ENCODE data around the gene ZNF184.

ZNF184 gene

GRCh38 chr6:27468334-27468733 is 4.6 kb downstream of the ZNF184 start:
- no peak overlapping the region for H3K27ac ChIP-seq
- H3K36me3 ChIP-seq = peaks cover 52% of the 10 kb centered on the region
- H3K27me3 ChIP-seq (ENCODE audit: insufficient read depth, low read depth, severe bottlenecking) = no peaks in the 10 kb centered on the region
- DNase-seq = no peak
- no peaks in the 10 kb centered on the region for H3K9me3 ChIP-seq (ENCODE audit: severe bottlenecking)
- no peak for TF ChIP-seq CTCF (IDR thresholded peaks at IDR 0.05; ENCODE audit: low read depth, low read length)
- no peak overlapping the region for H3K4me3 ChIP-seq (ENCODE audit: low read depth, low read length)

DNA sequence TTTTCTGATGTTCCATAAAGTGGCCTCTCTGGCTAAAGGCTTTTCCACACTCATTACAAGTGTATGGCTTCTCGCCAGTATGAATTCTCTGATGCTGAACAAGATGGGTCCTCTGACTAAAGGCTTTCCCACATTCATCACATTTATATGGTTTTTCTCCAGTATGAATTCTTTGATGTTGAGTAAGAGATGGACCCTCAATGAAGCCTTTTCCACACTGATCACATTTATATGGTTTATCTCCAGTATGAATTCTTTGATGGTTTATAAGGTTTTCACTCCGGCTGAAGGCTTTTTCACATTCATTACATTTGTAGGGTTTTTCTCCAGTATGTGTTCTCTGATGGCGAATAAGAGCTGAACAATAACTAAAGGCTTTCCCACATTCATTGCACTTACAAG is 20.4 kb downstream of the ZNF184 start:
- H3K4me3 ChIP-seq (ENCODE audit: low read depth, low read length) = no peak overlapping the region
- H3K9me3 ChIP-seq (ENCODE audit: severe bottlenecking) = peaks cover 60% of the 10 kb centered on the region
- no peak for DNase-seq
- H3K36me3 ChIP-seq = peaks cover 82% of the 10 kb centered on the region
- H3K27me3 ChIP-seq (ENCODE audit: insufficient read depth, low read depth, severe bottlenecking) = no peaks in the 10 kb centered on the region
- no peak for TF ChIP-seq CTCF (IDR thresholded peaks at IDR 0.05; ENCODE audit: low read depth, low read length)
- H3K27ac ChIP-seq = no peak overlapping the region

GRCh38 chr6:27451660-27452390 is 21.1 kb downstream of the ZNF184 start:
- Histone ChIP-seq H3K36me3 (peaks cover 75% of the 10 kb centered on the region), H3K27ac (no peak overlapping the region), H3K9me3 (ENCODE audit: severe bottlenecking) (peaks cover 60% of the 10 kb centered on the region), H3K27me3 (ENCODE audit: insufficient read depth, low read depth, severe bottlenecking) (no peaks in the 10 kb centered on the region), H3K4me3 (ENCODE audit: low read depth, low read length) (no peak overlapping the region)
- no peak for DNase-seq
- TF ChIP-seq CTCF (IDR thresholded peaks at IDR 0.05; ENCODE audit: low read depth, low read length) = no peak

DNA sequence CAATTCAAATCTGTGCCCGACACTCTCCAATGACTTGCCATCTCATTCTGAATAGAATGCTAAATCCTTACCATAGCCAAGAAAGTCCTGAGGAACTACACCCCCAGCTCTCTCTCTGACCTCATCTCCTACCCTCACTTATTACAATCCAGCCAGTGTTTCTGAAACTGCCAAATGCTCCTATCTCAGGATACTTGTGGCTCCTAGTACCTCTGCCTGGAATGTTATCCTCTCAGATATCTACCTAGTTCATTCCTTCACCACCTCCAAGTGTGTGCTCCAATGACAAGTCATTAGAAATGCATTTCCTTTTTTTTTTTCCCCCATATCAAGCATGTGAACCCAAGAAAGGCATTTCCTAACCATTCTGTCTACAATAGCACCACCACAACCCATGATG is 24.4 kb downstream of the ZNF184 start:
- Histone ChIP-seq H3K27ac (no peak overlapping the region), H3K27me3 (ENCODE audit: insufficient read depth, low read depth, severe bottlenecking) (no peaks in the 10 kb centered on the region), H3K4me3 (ENCODE audit: low read depth, low read length) (no peak overlapping the region), H3K36me3 (peaks cover 42% of the 10 kb centered on the region), H3K9me3 (ENCODE audit: severe bottlenecking) (peaks cover 36% of the 10 kb centered on the region)
- TF ChIP-seq CTCF (IDR thresholded peaks at IDR 0.05; ENCODE audit: low read depth, low read length) = no peak
- DNase-seq = no peak

DNA sequence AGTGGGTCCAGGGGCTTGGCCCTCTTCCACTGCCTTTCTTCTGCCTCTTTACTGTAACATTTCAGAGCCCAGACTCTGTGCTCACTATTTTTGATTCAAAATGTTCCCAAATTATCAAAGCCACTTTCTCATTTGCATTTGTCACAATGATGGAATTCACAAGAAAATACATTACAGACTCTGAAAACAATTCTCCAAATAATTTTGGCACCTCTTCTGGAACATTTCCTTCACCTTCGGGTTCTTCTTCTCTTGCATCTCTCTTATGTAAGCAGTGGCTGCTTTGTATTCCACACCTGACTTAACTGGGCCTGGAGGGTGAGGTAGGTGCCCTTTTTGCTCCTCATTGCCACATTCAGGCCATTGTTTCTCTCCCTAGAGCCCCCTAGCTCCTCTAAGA is 30.0 kb downstream of the ZNF184 start:
- DNase-seq = no peak
- H3K4me3 ChIP-seq (ENCODE audit: low read depth, low read length) = no peak overlapping the region
- H3K27me3 ChIP-seq (ENCODE audit: insufficient read depth, low read depth, severe bottlenecking) = peaks cover under 1% of the 10 kb centered on the region
- TF ChIP-seq CTCF (IDR thresholded peaks at IDR 0.05; ENCODE audit: low read depth, low read length) = no peak
- H3K27ac ChIP-seq = no peak overlapping the region
- H3K36me3 ChIP-seq = no peaks in the 10 kb centered on the region
- H3K9me3 ChIP-seq (ENCODE audit: severe bottlenecking) = peaks cover 3% of the 10 kb centered on the region

DNA sequence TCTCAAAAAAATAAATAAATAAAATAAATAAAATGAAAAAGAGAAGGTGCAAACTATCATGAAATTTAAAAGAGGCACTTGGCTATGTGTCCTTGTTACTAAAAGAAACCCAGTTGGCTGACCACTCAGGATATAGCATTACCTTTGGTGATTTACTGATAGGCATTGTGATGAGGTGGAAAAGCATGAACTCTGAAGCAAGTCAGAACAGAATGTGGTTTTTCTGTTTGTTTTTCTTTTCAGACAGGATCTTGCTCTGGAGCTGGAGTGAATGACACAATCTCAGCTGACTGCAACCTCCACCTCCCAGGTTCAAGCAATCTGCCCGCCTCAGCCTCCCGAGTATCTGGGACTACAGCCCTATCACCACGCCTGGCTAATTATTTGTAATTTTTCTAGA is 31.9 kb downstream of the ZNF184 start:
- Histone ChIP-seq H3K27me3 (ENCODE audit: insufficient read depth, low read depth, severe bottlenecking) (peaks cover 7% of the 10 kb centered on the region), H3K27ac (no peak overlapping the region), H3K36me3 (no peaks in the 10 kb centered on the region), H3K4me3 (ENCODE audit: low read depth, low read length) (no peak overlapping the region), H3K9me3 (ENCODE audit: severe bottlenecking) (no peaks in the 10 kb centered on the region)
- TF ChIP-seq CTCF (IDR thresholded peaks at IDR 0.05; ENCODE audit: low read depth, low read length) = no peak
- no peak for DNase-seq

All from WERI-Rb-1 (cell line).